ENCODE data around the gene ACOT7.

ACOT7 gene

GRCh38 chr1:6392809-6393399 lies 663 bp downstream of the ACOT7 start:
- DNase-seq (ENCODE audit: low read depth, low spot score) = no peak
- Histone ChIP-seq H3K9ac (ENCODE audit: insufficient read length) (peak overlapping the region; percentile 79), H3K9me3 (ENCODE audit: low read depth, low read length) (no peaks in the 10 kb centered on the region), H3K4me3 (peak overlapping the region; percentile 88), H3K27ac (no peak overlapping the region), H3K36me3 (ENCODE audit: insufficient read depth, low read length) (no peaks in the 10 kb centered on the region)
- no peak for TF ChIP-seq EZH2 (IDR thresholded peaks at IDR 0.05)
- TF ChIP-seq FOXP2 (optimal IDR thresholded peaks at IDR 0.05; ENCODE audit: control extremely low read depth, extremely low read length, insufficient read depth) = no peak
- peak; percentile 53; the same call in 1 of the 2 replicates for TF ChIP-seq POLR2AphosphoS5 (IDR thresholded peaks at IDR 0.05; ENCODE audit: borderline replicate concordance, low read depth, low read length)

DNA sequence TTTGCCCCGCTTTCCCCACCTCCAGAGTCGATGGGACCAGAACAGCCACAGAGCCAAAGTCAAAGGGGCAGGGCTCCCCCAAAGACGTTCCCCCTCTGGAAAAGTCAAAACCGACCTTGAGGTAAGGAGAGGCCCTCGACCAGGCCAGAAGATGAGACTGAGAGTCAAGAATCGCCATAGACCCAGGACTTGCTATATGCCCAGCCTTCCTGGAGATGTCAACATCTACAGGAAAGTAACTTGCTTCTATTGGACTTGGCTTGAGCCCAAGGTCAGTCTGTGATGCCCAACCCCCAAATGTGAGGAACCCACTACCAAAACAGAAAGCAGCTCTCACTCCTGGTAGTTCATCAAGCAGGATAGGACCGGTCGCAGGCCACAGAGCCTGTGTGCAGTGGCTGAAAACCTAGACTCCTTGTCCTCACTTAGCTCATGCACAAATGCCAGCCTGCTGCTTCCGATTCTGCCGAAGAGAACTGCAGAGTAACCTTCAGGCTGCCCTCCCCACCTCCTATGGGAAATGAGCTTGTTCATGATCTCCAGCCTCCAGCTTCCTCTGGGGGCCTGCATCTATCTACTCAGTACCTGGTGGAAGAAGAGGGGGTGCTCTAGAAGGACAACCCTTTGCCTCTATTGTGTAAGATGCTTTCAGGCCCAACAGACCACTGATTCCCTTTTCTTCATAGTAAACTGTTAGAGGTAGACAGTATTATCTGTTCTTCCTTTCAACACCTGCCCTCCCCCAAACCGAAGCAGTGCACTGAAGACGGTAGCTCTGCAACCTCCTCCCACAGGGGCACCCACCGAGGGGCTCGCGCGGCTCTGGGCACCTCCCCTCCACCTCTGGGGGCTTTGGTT lies 1.4 kb downstream of the ACOT7 start:
- H3K4me3 ChIP-seq = peak overlapping the region; percentile 88
- H3K9me3 ChIP-seq (ENCODE audit: low read depth, low read length) = no peaks in the 10 kb centered on the region
- DNase-seq (ENCODE audit: low read depth, low spot score) = no peak
- H3K9ac ChIP-seq (ENCODE audit: insufficient read length) = peak overlapping the region; percentile 79
- H3K36me3 ChIP-seq (ENCODE audit: insufficient read depth, low read length) = no peaks in the 10 kb centered on the region
- no peak overlapping the region for H3K27ac ChIP-seq
- TF ChIP-seq EZH2 (IDR thresholded peaks at IDR 0.05) (no peak), FOXP2 (optimal IDR thresholded peaks at IDR 0.05; ENCODE audit: control extremely low read depth, extremely low read length, insufficient read depth) (no peak), POLR2AphosphoS5 (IDR thresholded peaks at IDR 0.05; ENCODE audit: borderline replicate concordance, low read depth, low read length) (no peak)

- Histone ChIP-seq H3K9ac (ENCODE audit: insufficient read length) (no peak overlapping the region), H3K9me3 (ENCODE audit: low read depth, low read length) (no peaks in the 10 kb centered on the region), H3K4me3 (no peak overlapping the region), H3K27ac (no peak overlapping the region), H3K36me3 (ENCODE audit: insufficient read depth, low read length) (no peaks in the 10 kb centered on the region)
- DNase-seq (ENCODE audit: low read depth, low spot score) = no peak
- TF ChIP-seq EZH2 (IDR thresholded peaks at IDR 0.05) (no peak), POLR2AphosphoS5 (IDR thresholded peaks at IDR 0.05; ENCODE audit: borderline replicate concordance, low read depth, low read length) (no peak), FOXP2 (optimal IDR thresholded peaks at IDR 0.05; ENCODE audit: control extremely low read depth, extremely low read length, insufficient read depth) (no peak)
These were observed 3.6 kb downstream of the ACOT7 start for GRCh38 chr1:6389971-6390370.

DNA sequence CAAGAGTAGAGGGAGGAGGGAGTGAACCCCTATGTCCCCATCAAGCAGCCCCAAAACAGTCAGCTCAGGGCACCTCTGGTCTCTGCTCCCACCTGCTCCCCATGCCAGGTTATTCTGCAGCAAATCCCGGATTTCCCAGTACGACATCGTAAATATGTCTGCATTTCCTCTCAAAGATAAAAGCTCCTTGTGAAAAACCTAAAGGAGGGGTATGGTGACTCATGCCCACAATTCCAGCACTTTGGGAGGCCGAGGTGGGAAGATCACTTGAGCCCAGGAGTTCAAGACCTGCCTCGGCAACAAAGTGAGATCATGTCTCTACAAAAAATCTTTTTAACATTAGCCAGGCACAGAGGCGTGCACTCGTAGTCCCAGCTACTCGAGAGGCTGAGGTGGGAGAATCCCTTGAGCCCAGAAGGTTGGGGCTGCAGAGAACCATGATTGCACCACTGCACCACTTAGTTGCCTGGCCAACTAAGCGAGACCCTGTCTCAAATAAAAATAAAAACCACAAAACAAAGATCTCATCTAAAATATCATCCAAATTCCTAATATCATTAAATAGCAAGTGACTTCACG lies 7.1 kb downstream of the ACOT7 start:
- TF ChIP-seq EZH2 (IDR thresholded peaks at IDR 0.05) (no peak), POLR2AphosphoS5 (IDR thresholded peaks at IDR 0.05; ENCODE audit: borderline replicate concordance, low read depth, low read length) (no peak), FOXP2 (optimal IDR thresholded peaks at IDR 0.05; ENCODE audit: control extremely low read depth, extremely low read length, insufficient read depth) (no peak)
- no peak for DNase-seq (ENCODE audit: low read depth, low spot score)

DNA sequence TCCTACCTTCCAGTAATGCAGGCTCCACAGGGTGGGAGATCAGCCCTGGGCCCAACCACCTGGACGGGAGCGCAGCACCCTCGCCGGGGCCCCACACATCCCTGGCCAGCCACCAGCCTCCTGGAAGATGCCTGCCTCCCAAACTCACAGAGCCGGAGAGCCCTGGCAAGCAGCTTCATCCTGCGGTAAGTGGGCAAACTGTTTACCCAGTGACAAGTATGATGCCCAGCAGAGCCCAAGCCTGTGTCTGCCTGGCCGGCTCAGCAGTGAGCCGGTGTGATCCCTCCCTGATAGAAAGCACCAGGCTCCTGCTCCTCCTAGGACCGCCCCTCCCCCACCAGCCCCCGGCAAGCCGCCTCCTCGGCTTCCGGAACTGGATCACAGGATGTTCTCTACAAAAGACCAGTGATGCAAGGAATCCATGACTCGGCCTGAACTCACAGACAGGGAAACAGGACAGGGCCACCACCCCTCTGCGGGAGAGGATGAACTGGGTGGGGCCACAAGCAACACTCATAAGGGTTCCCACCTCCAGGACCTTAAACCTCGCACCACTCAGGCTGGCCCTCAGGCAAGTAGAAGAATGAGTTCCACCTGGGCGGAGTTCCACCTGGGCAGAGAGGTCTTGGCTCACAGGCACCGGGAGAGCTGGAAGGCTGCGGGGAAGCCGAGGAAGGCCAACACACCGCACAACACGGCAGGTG lies 7.9 kb downstream of the ACOT7 start:
- Histone ChIP-seq H3K9me3 (ENCODE audit: low read depth, low read length) (no peaks in the 10 kb centered on the region; the same call in 1 of the 2 replicates), H3K4me3 (no peak overlapping the region), H3K36me3 (ENCODE audit: insufficient read depth, low read length) (no peaks in the 10 kb centered on the region), H3K27ac (no peak overlapping the region), H3K9ac (ENCODE audit: insufficient read length) (no peak overlapping the region)
- DNase-seq (ENCODE audit: low read depth, low spot score) = no peak
- TF ChIP-seq FOXP2 (optimal IDR thresholded peaks at IDR 0.05; ENCODE audit: control extremely low read depth, extremely low read length, insufficient read depth) = no peak

More for the DNA sequence above, 7.1 kb downstream of the ACOT7 start:
- H3K27ac ChIP-seq = no peak overlapping the region
- H3K9ac ChIP-seq (ENCODE audit: insufficient read length) = no peak overlapping the region
- H3K4me3 ChIP-seq = no peak overlapping the region
- H3K9me3 ChIP-seq (ENCODE audit: low read depth, low read length) = no peaks in the 10 kb centered on the region
- H3K36me3 ChIP-seq (ENCODE audit: insufficient read depth, low read length) = no peaks in the 10 kb centered on the region

DNA sequence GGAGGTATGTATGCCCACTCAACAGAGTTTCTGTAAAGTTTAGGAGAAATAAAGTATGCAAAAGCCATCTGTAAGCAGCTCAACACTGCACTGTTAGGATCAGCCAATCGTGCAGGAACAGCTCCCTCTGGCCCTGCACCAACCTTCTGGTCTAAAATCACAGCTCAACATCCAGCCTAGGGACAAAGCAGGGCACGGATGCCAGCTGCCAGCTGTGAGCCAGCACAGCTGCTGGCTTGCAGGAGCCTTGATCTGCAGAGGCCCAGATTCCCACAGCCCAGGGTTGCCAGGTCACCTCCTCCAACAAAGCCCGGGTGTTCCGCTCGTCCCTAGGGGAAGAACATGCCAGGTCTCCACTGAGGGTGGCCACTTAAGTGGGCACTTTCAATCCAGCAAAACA lies 8.6 kb downstream of the ACOT7 start:
- TF ChIP-seq FOXP2 (optimal IDR thresholded peaks at IDR 0.05; ENCODE audit: control extremely low read depth, extremely low read length, insufficient read depth) (no peak), EZH2 (IDR thresholded peaks at IDR 0.05) (no peak), POLR2AphosphoS5 (IDR thresholded peaks at IDR 0.05; ENCODE audit: borderline replicate concordance, low read depth, low read length) (no peak)
- Histone ChIP-seq H3K27ac (no peak overlapping the region), H3K9ac (ENCODE audit: insufficient read length) (no peak overlapping the region), H3K9me3 (ENCODE audit: low read depth, low read length) (no peaks in the 10 kb centered on the region; the same call in 1 of the 2 replicates), H3K4me3 (no peak overlapping the region), H3K36me3 (ENCODE audit: insufficient read depth, low read length) (no peaks in the 10 kb centered on the region)
- DNase-seq (ENCODE audit: low read depth, low spot score) = no peak

- TF ChIP-seq POLR2AphosphoS5 (IDR thresholded peaks at IDR 0.05; ENCODE audit: borderline replicate concordance, low read depth, low read length) (no peak), EZH2 (IDR thresholded peaks at IDR 0.05) (no peak), FOXP2 (optimal IDR thresholded peaks at IDR 0.05; ENCODE audit: control extremely low read depth, extremely low read length, insufficient read depth) (no peak)
- DNase-seq (ENCODE audit: low read depth, low spot score) = no peak
- Histone ChIP-seq H3K4me3 (no peak overlapping the region), H3K36me3 (ENCODE audit: insufficient read depth, low read length) (no peaks in the 10 kb centered on the region), H3K9ac (ENCODE audit: insufficient read length) (no peak overlapping the region), H3K9me3 (ENCODE audit: low read depth, low read length) (no peaks in the 10 kb centered on the region; the same call in 1 of the 2 replicates), H3K27ac (no peak overlapping the region)
These were observed 9.4 kb downstream of the ACOT7 start for GRCh38 chr1:6384135-6384534.

DNA sequence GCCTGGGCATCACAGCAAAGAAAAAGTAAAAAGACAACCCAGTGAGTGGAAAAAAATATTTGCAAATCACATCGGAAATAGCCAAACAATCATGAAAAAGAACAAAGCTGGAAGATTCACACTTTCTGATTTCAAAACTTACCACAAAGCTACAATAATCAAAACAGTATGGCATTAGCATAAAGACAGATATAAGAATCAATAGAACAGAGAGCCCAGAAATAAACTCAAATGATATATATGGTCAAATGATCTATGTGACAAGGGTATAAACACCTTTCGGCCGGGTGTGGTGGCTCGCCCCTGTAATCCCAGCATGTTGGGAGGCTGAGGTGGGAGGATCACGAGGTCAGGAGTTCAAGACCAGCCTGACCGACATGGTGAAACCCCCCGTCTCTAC lies 13.5 kb downstream of the ACOT7 start:
- Histone ChIP-seq H3K36me3 (ENCODE audit: insufficient read depth, low read length) (no peaks in the 10 kb centered on the region), H3K4me3 (no peak overlapping the region), H3K9ac (ENCODE audit: insufficient read length) (no peak overlapping the region), H3K9me3 (ENCODE audit: low read depth, low read length) (no peaks in the 10 kb centered on the region; the same call in 1 of the 2 replicates), H3K27ac (no peak overlapping the region)
- no peak for DNase-seq (ENCODE audit: low read depth, low spot score)
- TF ChIP-seq EZH2 (IDR thresholded peaks at IDR 0.05) (no peak), POLR2AphosphoS5 (IDR thresholded peaks at IDR 0.05; ENCODE audit: borderline replicate concordance, low read depth, low read length) (no peak), FOXP2 (optimal IDR thresholded peaks at IDR 0.05; ENCODE audit: control extremely low read depth, extremely low read length, insufficient read depth) (no peak)
